Adrenal gland (tissue), 12 donors: Measurements from ENCODE around the gene CDCA8. TPM values are rescaled to one million over a fixed set of nuclear protein-coding genes. Genes with fewer than 3 reads are reported as not detected.
"Not testable (repeated sequence)": the region's sequence is repeated elsewhere in the genome, so short reads cannot be mapped to it uniquely, and the experiment has no call there.

ENCODE experiments used
- DNase-seq, 7 donors: peaks; one replicate each; pipeline ENCODE4 v3.0.0-alpha.2; 2019 to 2020
- H3K27ac ChIP-seq, 5 donors: fragments of 200-600 bp; sonication (generic) in 4 of 5; 1 replicate in 3 of 5; 2 replicates in 2 of 5; pipeline versions ENCODE4 v1.5.1 to v1.8.0; 2016 to 2020; ENCODE audit warnings: mild to moderate bottlenecking in 1 of 5
- H3K27me3 ChIP-seq: fragments of 200-600 bp; 2 replicates; pipeline ENCODE4 v1.8.0; 2021
- H3K36me3 ChIP-seq, 2 donors: fragments of 200-600 bp; replicated peaks in 1 of 2; 1 replicate in 1 of 2; 2 replicates in 1 of 2; pipeline versions ENCODE4 v1.5.1 to v1.8.0; 2018 to 2022
- H3K4me1 ChIP-seq, 2 donors: fragments of 200-600 bp; replicated peaks in 1 of 2; 1 replicate in 1 of 2; 2 replicates in 1 of 2; pipeline versions ENCODE4 v1.5.1 to v1.8.0; 2018 to 2021
- H3K4me3 ChIP-seq, 4 donors: fragments of 200-600 bp; sonication (generic) in 3 of 4; one replicate each; pipeline ENCODE4 v1.5.1; 2016 to 2018
- H3K9me3 ChIP-seq, 3 donors: fragments of 200-600 bp; sonication (generic) in 1 of 3; replicated peaks in 1 of 3; 1 replicate in 2 of 3; 2 replicates in 1 of 3; pipeline versions ENCODE4 v1.5.1 to v1.8.0; 2016 to 2021
- CTCF ChIP-seq, 6 experiments: fragments of 450-650 bp in 4 of 6; fragments of 200-600 bp in 2 of 6; sonication (generic) in 1 of 6; IDR thresholded peaks; 1 replicate in 5 of 6; 2 replicates in 1 of 6; pipeline versions ENCODE4 v1.5.1 to v1.8.0; 2016 to 2021; ENCODE audit warnings: antibody characterized with exemption in 6 of 6, mild to moderate bottlenecking in 2 of 6, moderate library complexity in 1 of 6
- POLR2A ChIP-seq, 2 donors: fragments of 450-650 bp; IDR thresholded peaks; one replicate each; pipeline ENCODE4 v1.6.1; 2017; ENCODE audit warnings: antibody characterized with exemption in 2 of 2, mild to moderate bottlenecking in 2 of 2, moderate library complexity in 1 of 2
- WGBS, 4 donors: extraction: QIAGEN DNeasy Blood & Tissue Kit in 2 of 4; methylation state at CpG; one replicate each; pipeline versions ENCODE4 v1.1.5 to v1.1.7; 2013 to 2017; 5-methylcytosine and 5-hydroxymethylcytosine counted together
- intact Hi-C, 2 donors: fragments of 100-400 bp; cut with DNase I; formaldehyde crosslinking; loops; one replicate each; pipeline versions ENCODE4 v1.14.1 to v1.15.0; 2022 to 2023
- polyA plus RNA-seq, 3 donors: library from polyadenylated mRNA; stranded (reverse); fragments of 200-250 nt in 2 of 3; fragments of 350-450 nt in 1 of 3; fragmentation: Illumina TruSeq in 1 of 3; extraction: RNeasy Lipid Tissue Mini Kit (QIAGEN cat#74804) in 1 of 3; gene quantifications; one replicate each; pipeline ENCODE4 v1.2.3, GENCODE V29; 2013 to 2014
- total RNA-seq, 9 donors: library from RNA; depleted of rRNA in 4 of 9; stranded (reverse); fragments of >200 nt in 4 of 9; fragments of 120-200 nt in 1 of 9; fragmentation: NEBNext Ultra II Directional in 1 of 9; extraction: Animal tissue kit (Norgen Biotek cat#: 25700) in 1 of 9; gene quantifications; one replicate each; pipeline versions ENCODE4 v1.1.0 to v1.2.4, GENCODE V29; 2013 to 2023
- donor health status: healthy with polysubstance abuse.
- donor health status: Bipolar disorder and iron deficiency.
- donor health status: DM: yes; HTN: yes; CAD: no.
- donor health status: DM: no; HTN: no; CAD: no.
- donor health status: DM: no; HTN: no; CAD: no.
- donor health status: DM: yes; HTN: yes; CAD: no.

CDCA8 gene
- total and polyA plus RNA-seq, 12 donors: 0.49 to 3.2 (median 1.2) TPM

- DNase-seq: no peak
- Histone ChIP-seq H3K27ac (no peak overlapping the region), H3K4me3 (no peak overlapping the region), H3K9me3 (no peaks in the 10 kb centered on the region), H3K36me3 (no peaks in the 10 kb centered on the region), H3K4me1 (no peaks in the 10 kb centered on the region), H3K27me3 (peaks cover 17% of the 10 kb centered on the region)
- WGBS, 4 donors: 15 to 29% (median 20%) methylated on average over 20 to 32 of the region's 32 CpGs
- intact Hi-C loops: no loop called here
- TF ChIP-seq POLR2A (IDR thresholded peaks at IDR 0.05): no peak
Observed at GRCh38 chr1:37734629-37735591, 42.6 kb downstream of the CDCA8 start.

- WGBS, 4 donors: 70 to 87% (median 82%) methylated on average over 7 of the region's 7 CpGs
- H3K36me3 ChIP-seq, H3K27ac ChIP-seq, H3K4me1 ChIP-seq, H3K4me3 ChIP-seq, DNase-seq, H3K9me3 ChIP-seq, intact Hi-C loops: not testable (repeated sequence)
- peaks cover 17% of the 10 kb centered on the region for H3K27me3 ChIP-seq
Observed at GRCh38 chr1:37737975-37738374, 45.7 kb downstream of the CDCA8 start.

GRCh38 chr1:37738619-37739018 is 46.3 kb downstream of the CDCA8 start:
- H3K36me3 ChIP-seq, H3K4me1 ChIP-seq, H3K27ac ChIP-seq, H3K9me3 ChIP-seq, DNase-seq, H3K4me3 ChIP-seq, intact Hi-C loops: not testable (repeated sequence)
- WGBS, 4 donors: 85 to 92% (median 89%) methylated on average over 4 of the region's 4 CpGs
- H3K27me3 ChIP-seq: peaks cover 14% of the 10 kb centered on the region

DNA sequence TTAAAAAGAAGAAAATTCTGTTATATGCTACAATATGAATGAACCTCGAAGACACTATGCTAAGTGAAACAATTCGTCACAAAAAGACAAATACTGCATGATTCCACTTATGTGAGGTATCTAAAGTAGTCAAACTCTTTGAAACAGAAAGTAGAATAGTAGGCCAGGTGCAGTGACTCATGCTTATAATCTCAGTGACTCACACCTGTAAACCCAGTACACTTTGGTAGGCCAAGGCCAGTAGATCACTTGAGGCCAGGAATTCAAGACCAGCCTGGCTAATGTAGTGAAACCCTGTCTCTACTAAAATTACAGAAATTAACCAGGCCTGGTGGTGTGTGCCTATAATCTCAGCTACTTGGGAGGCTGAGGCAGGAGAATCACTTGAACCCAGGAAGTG is 46.9 kb downstream of the CDCA8 start:
- TF ChIP-seq POLR2A (IDR thresholded peaks at IDR 0.05) (no peak), CTCF (IDR thresholded peaks at IDR 0.05) (no peak)
- H3K9me3 ChIP-seq: no peaks in the 10 kb centered on the region
- intact Hi-C loops: no loop called here
- no peak overlapping the region for H3K27ac ChIP-seq
- peaks cover 14% of the 10 kb centered on the region for H3K27me3 ChIP-seq
- no peak overlapping the region for H3K4me3 ChIP-seq
- no peaks in the 10 kb centered on the region for H3K36me3 ChIP-seq
- H3K4me1 ChIP-seq: no peaks in the 10 kb centered on the region
- WGBS, 4 donors: 67 to 84% (median 73%) methylated on average over 2 of the region's 2 CpGs
- DNase-seq: peak in 2 of 7 donors; percentile 30 to 41

- WGBS, 4 donors: 57 to 66% (median 62%) methylated on average over 9 of the region's 9 CpGs
- Histone ChIP-seq H3K27me3 (no peaks in the 10 kb centered on the region), H3K4me3 (no peak overlapping the region), H3K36me3 (no peaks in the 10 kb centered on the region), H3K9me3 (no peaks in the 10 kb centered on the region), H3K4me1 (no peaks in the 10 kb centered on the region), H3K27ac (no peak overlapping the region)
- TF ChIP-seq CTCF (IDR thresholded peaks at IDR 0.05) (no peak), POLR2A (IDR thresholded peaks at IDR 0.05) (no peak)
- peak in 5 of 7 donors; percentile 33 to 57 (median 36) for DNase-seq
- intact Hi-C loops: no loop called here
Observed at GRCh38 chr1:37741130-37741529, 48.8 kb downstream of the CDCA8 start.
